ENCODE data around the gene NPY4R.
"Not testable (repeated sequence)": the region's sequence is repeated elsewhere in the genome, so short reads cannot be mapped to it uniquely, and the experiment has no call there.

The NPY4R gene

DNA sequence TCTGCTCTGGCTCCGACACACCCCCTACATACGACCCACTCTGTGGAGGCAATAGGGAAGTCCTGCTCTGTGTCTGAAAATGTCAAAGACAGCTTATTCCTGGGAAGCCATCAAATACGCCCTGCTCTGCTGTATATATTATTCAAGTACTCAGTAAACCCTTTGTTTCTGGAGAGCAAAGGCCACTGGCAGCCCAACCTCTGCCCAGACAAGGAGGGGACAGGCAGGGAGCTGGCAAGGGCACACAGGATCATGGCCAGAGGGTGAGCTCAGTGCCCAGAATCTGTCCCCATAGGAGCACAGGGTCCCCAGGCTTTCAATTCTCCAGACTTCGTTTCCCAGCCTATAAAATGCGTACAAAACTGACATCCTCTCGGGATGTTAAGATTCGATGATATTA, 47.0 kb upstream of the NPY4R start:
- H2AFZ ChIP-seq (ENCODE audit: low read depth, low read length, severe bottlenecking); H3K27me3 ChIP-seq (ENCODE audit: low read length); H3K9ac ChIP-seq (ENCODE audit: low read length); H3K36me3 ChIP-seq (ENCODE audit: low read length); H3K79me2 ChIP-seq (ENCODE audit: insufficient read depth, low read length); H3K27ac ChIP-seq (ENCODE audit: low read depth, low read length); H3K9me2 ChIP-seq (replicated peaks; ENCODE audit: insufficient read depth, low read length); H3K4me2 ChIP-seq (ENCODE audit: low read depth, low read length, poor library complexity, severe bottlenecking); H3K4me3 ChIP-seq (ENCODE audit: insufficient read depth, low read length, poor library complexity, severe bottlenecking); H4K20me1 ChIP-seq (ENCODE audit: low read depth, low read length); H3K9me3 ChIP-seq (ENCODE audit: insufficient read depth, low read length); H3F3A ChIP-seq (ENCODE audit: insufficient read depth): not testable (repeated sequence)

DNA sequence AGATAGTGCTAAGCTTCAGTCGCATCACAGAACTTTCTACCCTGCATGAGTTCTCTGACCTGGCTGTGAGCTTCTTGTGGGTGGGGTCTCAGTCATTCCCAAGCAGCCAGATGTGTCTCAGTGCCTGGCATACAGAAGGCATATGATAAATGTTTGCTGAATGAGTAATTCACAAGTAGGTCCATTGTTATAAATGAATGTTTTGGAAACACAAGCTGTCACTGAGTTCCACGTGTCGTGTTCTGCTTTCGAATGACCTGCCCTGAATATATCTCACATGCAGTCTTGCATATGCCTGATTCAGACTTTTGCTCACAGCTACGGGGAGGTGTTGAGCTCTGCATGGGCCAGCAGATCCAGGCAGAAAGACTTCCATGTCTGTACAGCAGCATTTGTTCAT, 46.2 kb upstream of the NPY4R start:
- not testable (repeated sequence) for H3K4me3 ChIP-seq (ENCODE audit: insufficient read depth, low read length, poor library complexity, severe bottlenecking); H3K9ac ChIP-seq (ENCODE audit: low read length); H3K4me2 ChIP-seq (ENCODE audit: low read depth, low read length, poor library complexity, severe bottlenecking); H3F3A ChIP-seq (ENCODE audit: insufficient read depth); H3K9me2 ChIP-seq (replicated peaks; ENCODE audit: insufficient read depth, low read length); H4K20me1 ChIP-seq (ENCODE audit: low read depth, low read length); H3K27ac ChIP-seq (ENCODE audit: low read depth, low read length); H2AFZ ChIP-seq (ENCODE audit: low read depth, low read length, severe bottlenecking); H3K79me2 ChIP-seq (ENCODE audit: insufficient read depth, low read length); H3K9me3 ChIP-seq (ENCODE audit: insufficient read depth, low read length); H3K36me3 ChIP-seq (ENCODE audit: low read length); H3K27me3 ChIP-seq (ENCODE audit: low read length)

DNA sequence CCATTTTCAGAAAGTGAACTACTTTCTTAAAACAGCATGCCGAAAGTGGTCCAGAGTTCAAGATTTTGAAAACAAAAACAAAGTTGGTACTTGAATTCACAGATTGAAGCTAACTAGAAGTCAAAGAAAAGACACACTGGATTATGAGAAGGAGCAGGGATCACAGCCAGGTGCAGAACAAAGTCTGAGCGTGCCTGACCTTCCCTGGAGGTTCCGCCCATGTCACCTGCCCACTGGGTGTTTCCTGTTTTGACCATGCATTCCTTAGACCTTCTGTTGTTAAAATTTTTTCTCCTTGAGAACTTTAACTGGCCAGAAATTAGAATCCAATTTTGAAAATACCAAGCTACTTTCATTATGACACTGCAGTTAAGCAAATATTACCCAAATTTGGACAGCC, 34.2 kb upstream of the NPY4R start:
- H3K79me2 ChIP-seq (ENCODE audit: insufficient read depth, low read length); H3K4me2 ChIP-seq (ENCODE audit: low read depth, low read length, poor library complexity, severe bottlenecking); H3K9me2 ChIP-seq (replicated peaks; ENCODE audit: insufficient read depth, low read length): not testable (repeated sequence)

DNA sequence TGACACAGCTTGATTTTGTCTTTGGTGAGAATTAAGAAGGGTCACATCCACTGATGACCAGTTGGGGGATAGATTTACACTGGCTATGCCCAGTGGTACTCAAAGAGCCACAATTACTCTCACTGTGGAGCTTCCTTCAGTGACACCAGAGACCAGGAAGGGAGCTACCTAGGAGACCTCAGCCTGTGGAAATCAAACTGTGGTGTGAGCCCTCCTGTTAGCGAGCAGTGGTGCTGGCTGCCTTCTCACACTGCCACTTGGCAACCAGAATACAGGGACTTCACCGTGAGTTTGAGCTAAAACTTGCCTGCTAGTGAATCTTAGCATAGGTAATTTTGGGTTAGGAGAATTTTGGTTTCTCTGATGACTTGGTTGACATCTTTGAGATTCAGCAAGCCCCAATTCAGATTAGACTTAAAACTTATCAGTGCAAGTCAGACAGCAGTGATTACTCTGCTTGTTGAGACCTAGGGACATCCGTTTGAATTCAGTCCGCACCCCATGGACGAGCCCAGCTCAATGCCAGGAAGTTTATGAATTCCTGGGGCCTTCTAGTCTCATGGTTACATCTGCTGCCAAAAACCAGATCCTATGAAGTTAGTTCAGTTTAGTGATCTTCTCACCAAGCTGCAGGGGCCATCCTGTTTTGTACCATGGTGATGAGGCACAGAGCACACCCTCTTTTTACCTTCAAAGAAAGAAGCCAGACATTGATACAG, 33.4 kb upstream of the NPY4R start:
- not testable (repeated sequence) for H3K27ac ChIP-seq (ENCODE audit: low read depth, low read length); H4K20me1 ChIP-seq (ENCODE audit: low read depth, low read length); H3K9me3 ChIP-seq (ENCODE audit: insufficient read depth, low read length)

More for the DNA sequence above, 34.2 kb upstream of the NPY4R start:
- not testable (repeated sequence) for H3K9ac ChIP-seq (ENCODE audit: low read length); H2AFZ ChIP-seq (ENCODE audit: low read depth, low read length, severe bottlenecking); H3K9me3 ChIP-seq (ENCODE audit: insufficient read depth, low read length); H3K4me3 ChIP-seq (ENCODE audit: insufficient read depth, low read length, poor library complexity, severe bottlenecking); H3K36me3 ChIP-seq (ENCODE audit: low read length); H3K27me3 ChIP-seq (ENCODE audit: low read length); H4K20me1 ChIP-seq (ENCODE audit: low read depth, low read length); H3F3A ChIP-seq (ENCODE audit: insufficient read depth); H3K27ac ChIP-seq (ENCODE audit: low read depth, low read length)

GRCh38 chr10:46497878-46498277, 32.1 kb upstream of the NPY4R start:
- H3K27me3 ChIP-seq (ENCODE audit: low read length); H3K9ac ChIP-seq (ENCODE audit: low read length); H3K27ac ChIP-seq (ENCODE audit: low read depth, low read length); H3F3A ChIP-seq (ENCODE audit: insufficient read depth); H3K4me3 ChIP-seq (ENCODE audit: insufficient read depth, low read length, poor library complexity, severe bottlenecking); H3K79me2 ChIP-seq (ENCODE audit: insufficient read depth, low read length); H3K4me2 ChIP-seq (ENCODE audit: low read depth, low read length, poor library complexity, severe bottlenecking); H4K20me1 ChIP-seq (ENCODE audit: low read depth, low read length); H3K9me2 ChIP-seq (replicated peaks; ENCODE audit: insufficient read depth, low read length); H3K9me3 ChIP-seq (ENCODE audit: insufficient read depth, low read length); H2AFZ ChIP-seq (ENCODE audit: low read depth, low read length, severe bottlenecking); H3K36me3 ChIP-seq (ENCODE audit: low read length): not testable (repeated sequence)

More for the DNA sequence above, 33.4 kb upstream of the NPY4R start:
- H3F3A ChIP-seq (ENCODE audit: insufficient read depth); H3K9me2 ChIP-seq (replicated peaks; ENCODE audit: insufficient read depth, low read length); H2AFZ ChIP-seq (ENCODE audit: low read depth, low read length, severe bottlenecking); H3K36me3 ChIP-seq (ENCODE audit: low read length); H3K4me3 ChIP-seq (ENCODE audit: insufficient read depth, low read length, poor library complexity, severe bottlenecking); H3K9ac ChIP-seq (ENCODE audit: low read length); H3K79me2 ChIP-seq (ENCODE audit: insufficient read depth, low read length); H3K4me2 ChIP-seq (ENCODE audit: low read depth, low read length, poor library complexity, severe bottlenecking); H3K27me3 ChIP-seq (ENCODE audit: low read length): not testable (repeated sequence)

GRCh38 chr10:46497401-46497800, 31.6 kb upstream of the NPY4R start:
- H3K9ac ChIP-seq (ENCODE audit: low read length); H3K36me3 ChIP-seq (ENCODE audit: low read length); H3K4me3 ChIP-seq (ENCODE audit: insufficient read depth, low read length, poor library complexity, severe bottlenecking); H3K4me2 ChIP-seq (ENCODE audit: low read depth, low read length, poor library complexity, severe bottlenecking); H2AFZ ChIP-seq (ENCODE audit: low read depth, low read length, severe bottlenecking); H4K20me1 ChIP-seq (ENCODE audit: low read depth, low read length); H3K27ac ChIP-seq (ENCODE audit: low read depth, low read length); H3K79me2 ChIP-seq (ENCODE audit: insufficient read depth, low read length); H3K27me3 ChIP-seq (ENCODE audit: low read length); H3K9me2 ChIP-seq (replicated peaks; ENCODE audit: insufficient read depth, low read length); H3K9me3 ChIP-seq (ENCODE audit: insufficient read depth, low read length); H3F3A ChIP-seq (ENCODE audit: insufficient read depth): not testable (repeated sequence)

DNA sequence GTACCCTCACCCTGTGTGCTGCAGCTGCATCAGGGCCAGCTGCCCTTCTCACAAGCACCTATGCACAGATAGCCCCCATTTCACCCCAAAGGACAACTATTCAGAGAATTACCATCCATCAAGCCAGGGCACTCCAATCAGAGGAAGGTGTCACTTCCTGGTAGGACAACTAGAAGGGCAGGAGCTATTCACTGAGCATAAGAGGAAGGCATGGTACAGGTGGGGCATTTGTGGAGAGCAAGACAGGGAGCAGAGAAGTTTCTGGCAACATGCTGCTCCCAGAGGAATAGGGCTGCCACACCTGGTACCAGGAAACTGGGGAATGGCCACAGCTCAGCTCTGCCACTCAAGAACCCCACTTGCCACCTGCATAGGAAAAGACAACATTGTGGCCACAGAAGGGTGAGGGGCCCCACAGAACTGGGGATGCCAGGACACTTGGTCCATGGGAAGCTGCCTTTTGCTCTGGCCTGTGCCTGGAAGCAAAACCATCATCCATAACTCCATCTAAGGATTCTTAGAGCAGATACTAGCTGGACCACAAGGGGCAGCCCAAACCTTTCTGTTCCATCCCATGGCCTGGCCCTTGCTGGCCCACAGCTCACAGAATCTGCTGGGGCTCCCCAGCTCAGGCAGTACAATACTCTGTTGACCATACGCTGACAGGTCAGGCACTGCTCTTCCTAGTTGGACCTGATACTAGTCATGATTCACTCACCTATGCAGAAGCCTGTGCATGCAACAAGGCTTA, 25.8 kb upstream of the NPY4R start:
- not testable (repeated sequence) for H2AFZ ChIP-seq (ENCODE audit: low read depth, low read length, severe bottlenecking); H3K9ac ChIP-seq (ENCODE audit: low read length); H3K36me3 ChIP-seq (ENCODE audit: low read length); H3K4me2 ChIP-seq (ENCODE audit: low read depth, low read length, poor library complexity, severe bottlenecking); H3K79me2 ChIP-seq (ENCODE audit: insufficient read depth, low read length); H3F3A ChIP-seq (ENCODE audit: insufficient read depth); H3K27me3 ChIP-seq (ENCODE audit: low read length); H3K4me3 ChIP-seq (ENCODE audit: insufficient read depth, low read length, poor library complexity, severe bottlenecking); H3K9me2 ChIP-seq (replicated peaks; ENCODE audit: insufficient read depth, low read length); H3K27ac ChIP-seq (ENCODE audit: low read depth, low read length); H3K9me3 ChIP-seq (ENCODE audit: insufficient read depth, low read length); H4K20me1 ChIP-seq (ENCODE audit: low read depth, low read length)

DNA sequence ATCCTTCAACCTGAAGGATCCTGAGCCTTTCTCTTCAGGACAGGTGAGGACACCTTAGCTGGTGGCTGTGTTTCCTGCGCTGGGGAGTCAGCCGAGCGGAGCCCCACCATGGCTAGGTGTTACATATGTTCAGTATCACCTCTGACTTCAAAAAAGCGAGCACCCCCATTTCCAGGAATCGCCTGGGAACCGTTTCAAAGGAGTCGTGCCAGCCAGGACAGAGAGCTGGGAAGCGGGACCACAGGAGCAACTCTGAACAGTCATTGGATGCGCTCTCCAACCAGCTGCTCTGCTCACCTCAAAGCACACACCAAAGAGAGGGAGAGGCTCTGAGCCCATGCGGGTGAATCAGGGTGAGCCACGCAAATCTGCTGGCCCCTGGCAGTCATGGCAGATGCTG, 24.5 kb upstream of the NPY4R start:
- not testable (repeated sequence) for H3F3A ChIP-seq (ENCODE audit: insufficient read depth); H3K9ac ChIP-seq (ENCODE audit: low read length); H3K4me2 ChIP-seq (ENCODE audit: low read depth, low read length, poor library complexity, severe bottlenecking); H3K79me2 ChIP-seq (ENCODE audit: insufficient read depth, low read length); H3K27me3 ChIP-seq (ENCODE audit: low read length); H3K9me2 ChIP-seq (replicated peaks; ENCODE audit: insufficient read depth, low read length); H2AFZ ChIP-seq (ENCODE audit: low read depth, low read length, severe bottlenecking); H3K4me3 ChIP-seq (ENCODE audit: insufficient read depth, low read length, poor library complexity, severe bottlenecking); H3K36me3 ChIP-seq (ENCODE audit: low read length); H3K9me3 ChIP-seq (ENCODE audit: insufficient read depth, low read length); H3K27ac ChIP-seq (ENCODE audit: low read depth, low read length); H4K20me1 ChIP-seq (ENCODE audit: low read depth, low read length)
